Measurements from ENCODE around the gene TNRC18. TPM values are rescaled to one million over a fixed set of nuclear protein-coding genes. Genes with fewer than 3 reads are reported as not detected.

The TNRC18 gene, protein sequence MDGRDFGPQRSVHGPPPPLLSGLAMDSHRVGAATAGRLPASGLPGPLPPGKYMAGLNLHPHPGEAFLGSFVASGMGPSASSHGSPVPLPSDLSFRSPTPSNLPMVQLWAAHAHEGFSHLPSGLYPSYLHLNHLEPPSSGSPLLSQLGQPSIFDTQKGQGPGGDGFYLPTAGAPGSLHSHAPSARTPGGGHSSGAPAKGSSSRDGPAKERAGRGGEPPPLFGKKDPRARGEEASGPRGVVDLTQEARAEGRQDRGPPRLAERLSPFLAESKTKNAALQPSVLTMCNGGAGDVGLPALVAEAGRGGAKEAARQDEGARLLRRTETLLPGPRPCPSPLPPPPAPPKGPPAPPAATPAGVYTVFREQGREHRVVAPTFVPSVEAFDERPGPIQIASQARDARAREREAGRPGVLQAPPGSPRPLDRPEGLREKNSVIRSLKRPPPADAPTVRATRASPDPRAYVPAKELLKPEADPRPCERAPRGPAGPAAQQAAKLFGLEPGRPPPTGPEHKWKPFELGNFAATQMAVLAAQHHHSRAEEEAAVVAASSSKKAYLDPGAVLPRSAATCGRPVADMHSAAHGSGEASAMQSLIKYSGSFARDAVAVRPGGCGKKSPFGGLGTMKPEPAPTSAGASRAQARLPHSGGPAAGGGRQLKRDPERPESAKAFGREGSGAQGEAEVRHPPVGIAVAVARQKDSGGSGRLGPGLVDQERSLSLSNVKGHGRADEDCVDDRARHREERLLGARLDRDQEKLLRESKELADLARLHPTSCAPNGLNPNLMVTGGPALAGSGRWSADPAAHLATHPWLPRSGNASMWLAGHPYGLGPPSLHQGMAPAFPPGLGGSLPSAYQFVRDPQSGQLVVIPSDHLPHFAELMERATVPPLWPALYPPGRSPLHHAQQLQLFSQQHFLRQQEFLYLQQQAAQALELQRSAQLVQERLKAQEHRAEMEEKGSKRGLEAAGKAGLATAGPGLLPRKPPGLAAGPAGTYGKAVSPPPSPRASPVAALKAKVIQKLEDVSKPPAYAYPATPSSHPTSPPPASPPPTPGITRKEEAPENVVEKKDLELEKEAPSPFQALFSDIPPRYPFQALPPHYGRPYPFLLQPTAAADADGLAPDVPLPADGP (N-terminal part only)
- 35.3 and 71.4 TPM in 2 replicates for total RNA-seq

DNA sequence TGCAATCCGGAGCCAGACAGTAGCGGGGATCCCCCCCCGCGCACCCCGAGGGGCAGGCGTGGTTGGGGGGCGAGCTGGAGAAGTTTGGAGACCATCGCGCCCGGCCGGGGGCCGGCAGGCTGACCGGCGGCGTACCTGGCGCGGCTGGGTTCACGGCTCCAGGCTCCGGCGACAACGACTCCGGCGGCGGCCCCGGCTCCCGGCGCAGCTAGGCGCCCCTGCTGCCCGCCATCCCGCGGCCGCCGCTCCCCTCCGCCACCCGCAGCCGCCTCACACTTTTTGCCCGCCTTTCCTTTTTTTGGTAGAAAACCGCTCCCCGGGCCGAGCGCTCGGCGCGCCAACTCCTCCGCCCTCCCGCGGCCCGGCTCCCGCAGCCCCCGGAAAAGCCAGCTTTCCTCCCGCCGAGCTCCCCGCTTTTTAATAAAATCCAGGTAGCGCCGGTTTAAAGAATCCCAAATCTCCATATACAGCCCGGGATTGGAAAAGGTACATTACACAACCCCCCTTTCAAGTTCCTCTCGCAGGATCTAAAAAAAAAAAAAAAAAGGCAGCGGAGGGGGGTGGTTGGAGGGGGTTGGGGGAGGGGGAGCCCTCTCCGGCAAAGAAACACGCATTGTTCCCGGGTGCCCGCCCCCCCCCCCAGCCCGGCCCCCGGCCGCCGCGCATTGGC lies at the start of gene TNRC18:
Gene TNRC18, minus strand, starts transcription at position 529 of the 670 bp plus-strand sequence. CDS start 2,588 bp downstream, outside the sequence.

DNA sequence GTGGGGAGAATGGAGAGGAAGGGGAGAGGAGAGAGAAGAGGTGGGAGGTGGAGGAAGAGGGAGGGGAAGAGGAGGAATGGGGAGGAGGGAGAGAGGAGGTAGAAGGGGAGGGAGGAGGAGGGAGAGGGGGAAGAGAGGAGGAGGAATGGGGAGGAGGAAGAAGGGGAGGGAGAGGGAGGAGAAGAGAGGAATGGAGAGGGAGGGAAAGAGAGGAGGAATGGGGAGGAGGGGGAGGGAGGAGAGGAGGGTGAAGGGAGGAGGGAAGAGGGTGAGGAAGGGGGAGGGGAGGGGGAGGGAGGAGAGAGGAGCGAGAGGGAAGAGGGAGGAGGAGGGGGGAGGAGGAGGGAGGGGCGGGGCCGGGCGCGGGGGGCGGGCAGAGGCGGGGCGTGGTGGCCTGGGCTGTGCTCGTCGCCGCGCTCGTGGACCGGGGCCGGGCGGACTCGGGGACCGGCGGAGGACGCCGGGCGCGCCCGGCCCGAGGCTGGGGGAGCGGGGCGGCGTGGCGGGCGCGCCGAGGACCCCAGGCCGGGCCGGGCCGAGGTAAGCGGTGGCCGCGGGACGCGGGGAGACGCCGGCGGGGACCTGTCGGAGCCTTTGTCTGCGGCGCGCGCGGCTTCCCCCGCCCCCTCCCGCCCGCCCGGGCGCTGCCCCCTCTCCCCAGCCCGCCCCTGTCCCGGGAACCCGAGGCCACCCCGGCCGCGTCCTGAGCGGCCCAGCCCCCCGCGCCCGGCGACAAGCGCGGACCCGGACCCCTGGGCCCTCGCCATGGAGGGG lies 140.9 kb downstream of the TNRC18 start, which contains the start of gene SLC29A4:
Gene SLC29A4, plus strand, starts transcription at position 401 of the 774 bp plus-strand sequence. CDS start 4,874 bp downstream, outside the sequence.

Other genes starting within 250 kb of the TNRC18 start
- 58.3 and 76.9 TPM in 2 replicates for gene WIPI2, start 233.6 kb downstream of the TNRC18 start, total RNA-seq
- gene SLC29A4, start 140.9 kb downstream of the TNRC18 start, total RNA-seq: 0.49 and 3.0 TPM in 2 replicates
- 3.7 and 10.4 TPM in 2 replicates for gene FBXL18, start 90.0 kb upstream of the TNRC18 start, total RNA-seq
- 2,219 and 4,945 TPM in 2 replicates for gene ACTB, start 106.8 kb upstream of the TNRC18 start, total RNA-seq
- gene FSCN1, start 169.0 kb upstream of the TNRC18 start, total RNA-seq: 344 and 451 TPM in 2 replicates

All from bladder microvascular endothelial cell (primary cell).